GM12864 (cell line): Measurements from ENCODE around the gene PLSCR2.

ENCODE experiments used
- DNase-seq: peaks from one replicate; pipeline ENCODE4 v3.0.0-alpha.2; 2011; ENCODE audit warnings: low read depth
- H3K4me3 ChIP-seq: 2 replicates; pipeline ENCODE4 v1.5.1; 2011; ENCODE audit warnings: mild to moderate bottlenecking, low read depth, low read length, control low read depth
- TF ChIP-seq, protein P1 (sequence below): IDR thresholded peaks from 2 replicates; pipeline ENCODE4 v1.5.1; 2011; ENCODE audit warnings: low read depth, mild to moderate bottlenecking, moderate library complexity, low read length, control low read depth, inconsistent platforms; ENCODE audit errors: missing control alignments

The PLSCR2 gene

DNA sequence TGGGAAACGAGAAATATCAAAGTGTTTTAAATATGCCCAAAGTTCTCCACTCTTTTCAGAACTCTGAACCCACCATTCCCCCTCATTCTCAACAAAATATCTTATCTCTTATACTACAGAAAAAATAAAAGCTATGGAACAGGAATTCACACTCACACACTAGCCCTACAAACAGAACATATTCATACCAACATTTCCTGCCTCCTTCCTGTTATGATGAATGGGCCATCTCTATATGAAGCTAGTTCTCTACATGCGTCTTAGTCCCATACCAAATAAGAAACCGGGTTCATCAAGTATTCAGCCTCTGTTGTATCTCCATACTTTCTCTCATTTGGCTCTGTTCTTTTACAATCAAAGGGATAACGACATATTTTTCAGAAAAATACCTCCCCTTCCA is 72.6 kb downstream of the PLSCR2 start:
- DNase-seq: no peak
- H3K4me3 ChIP-seq: no peak overlapping the region
- TF ChIP-seq, protein P1, sequence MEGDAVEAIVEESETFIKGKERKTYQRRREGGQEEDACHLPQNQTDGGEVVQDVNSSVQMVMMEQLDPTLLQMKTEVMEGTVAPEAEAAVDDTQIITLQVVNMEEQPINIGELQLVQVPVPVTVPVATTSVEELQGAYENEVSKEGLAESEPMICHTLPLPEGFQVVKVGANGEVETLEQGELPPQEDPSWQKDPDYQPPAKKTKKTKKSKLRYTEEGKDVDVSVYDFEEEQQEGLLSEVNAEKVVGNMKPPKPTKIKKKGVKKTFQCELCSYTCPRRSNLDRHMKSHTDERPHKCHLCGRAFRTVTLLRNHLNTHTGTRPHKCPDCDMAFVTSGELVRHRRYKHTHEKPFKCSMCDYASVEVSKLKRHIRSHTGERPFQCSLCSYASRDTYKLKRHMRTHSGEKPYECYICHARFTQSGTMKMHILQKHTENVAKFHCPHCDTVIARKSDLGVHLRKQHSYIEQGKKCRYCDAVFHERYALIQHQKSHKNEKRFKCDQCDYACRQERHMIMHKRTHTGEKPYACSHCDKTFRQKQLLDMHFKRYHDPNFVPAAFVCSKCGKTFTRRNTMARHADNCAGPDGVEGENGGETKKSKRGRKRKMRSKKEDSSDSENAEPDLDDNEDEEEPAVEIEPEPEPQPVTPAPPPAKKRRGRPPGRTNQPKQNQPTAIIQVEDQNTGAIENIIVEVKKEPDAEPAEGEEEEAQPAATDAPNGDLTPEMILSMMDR: no peak

DNA sequence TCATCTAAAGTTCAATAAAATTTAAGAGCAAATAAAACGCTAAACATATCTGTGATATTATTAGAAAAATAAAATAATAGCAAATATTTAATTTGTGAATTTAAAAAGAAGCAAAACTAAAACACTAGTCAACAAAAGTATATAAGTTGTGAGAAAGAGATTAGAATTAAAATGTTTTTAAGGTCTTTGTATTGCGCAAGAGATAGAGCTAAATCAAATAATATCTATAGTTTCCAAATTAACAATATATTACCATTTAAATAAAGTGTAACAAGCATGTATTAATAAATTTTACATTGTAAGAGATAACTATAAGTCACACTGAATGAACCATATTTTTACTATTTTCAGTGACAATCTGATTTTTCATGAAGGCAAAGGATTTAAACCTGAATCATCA is 74.2 kb downstream of the PLSCR2 start:
- no peak for DNase-seq
- TF ChIP-seq, protein P1: no peak
- H3K4me3 ChIP-seq: no peak overlapping the region

DNA sequence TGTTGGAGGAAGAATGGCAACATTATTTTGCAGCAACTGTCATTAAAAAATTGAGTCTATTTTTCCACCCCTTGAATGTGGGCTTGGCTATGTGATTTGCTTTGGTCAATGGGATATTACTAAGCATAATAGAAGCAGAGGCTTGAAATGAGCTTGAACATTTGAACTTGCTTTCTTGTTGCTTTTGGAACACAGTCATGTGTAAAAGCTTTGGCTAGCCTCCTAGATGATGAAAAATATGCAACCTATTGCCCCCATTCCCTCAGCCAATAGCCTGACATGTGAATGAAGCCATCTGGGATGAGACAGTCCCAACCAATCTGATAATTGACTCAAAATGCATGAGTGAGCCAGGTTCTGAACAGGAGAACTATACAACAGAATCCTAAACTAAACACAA is 78.4 kb downstream of the PLSCR2 start:
- TF ChIP-seq, protein P1: no peak
- H3K4me3 ChIP-seq: no peak overlapping the region
- DNase-seq: no peak

GRCh38 chr3:146390006-146390772 is 79.2 kb downstream of the PLSCR2 start:
- H3K4me3 ChIP-seq: no peak overlapping the region
- DNase-seq: no peak
- TF ChIP-seq, protein P1: no peak

DNA sequence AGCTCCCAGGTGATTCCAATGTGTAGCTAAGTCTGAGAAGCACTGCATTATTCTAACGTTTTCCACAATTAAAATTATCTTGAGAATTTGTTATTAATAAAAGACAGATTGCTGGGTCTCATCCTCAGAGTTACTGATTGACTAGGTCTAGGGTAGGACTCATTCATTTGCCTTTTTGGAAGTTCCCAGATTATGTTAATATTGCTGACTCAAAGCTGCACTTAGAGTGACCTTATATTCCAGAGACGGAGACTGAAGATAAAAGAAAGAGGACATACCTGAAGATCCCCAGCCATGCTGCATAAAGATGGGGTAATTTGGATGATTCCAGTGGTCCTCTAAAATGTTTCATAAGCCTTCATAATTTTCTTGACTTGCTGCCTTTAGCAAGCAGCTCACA is 81.8 kb downstream of the PLSCR2 start:
- no peak overlapping the region for H3K4me3 ChIP-seq
- DNase-seq: no peak
- TF ChIP-seq, protein P1: no peak

GRCh38 chr3:146386936-146387335 is 82.4 kb downstream of the PLSCR2 start:
- DNase-seq: no peak
- no peak overlapping the region for H3K4me3 ChIP-seq
- TF ChIP-seq, protein P1: no peak

- no peak overlapping the region for H3K4me3 ChIP-seq
- TF ChIP-seq, protein P1: no peak
- no peak for DNase-seq
These were observed 84.6 kb downstream of the PLSCR2 start for GRCh38 chr3:146384786-146385185.
